LNCaP clone FGC (cell line): ENCODE data around the gene PSMC3.

Experiments
- DNase-seq: peaks from one replicate; pipeline ENCODE4 v3.0.0-alpha.2; 2011; ENCODE audit warnings: low read depth
- H3K4me3 ChIP-seq: 2 replicates; pipeline ENCODE4 v1.5.1; 2011; ENCODE audit warnings: mild to moderate bottlenecking, low read depth, low read length, control low read depth
- TF ChIP-seq, protein P1 (sequence below): IDR thresholded peaks from 2 replicates; pipeline ENCODE4 v1.5.1; 2012; ENCODE audit warnings: mild to moderate bottlenecking; ENCODE audit not compliant: control insufficient read depth, insufficient read depth; ENCODE audit errors: extremely low read depth

Gene PSMC3

DNA sequence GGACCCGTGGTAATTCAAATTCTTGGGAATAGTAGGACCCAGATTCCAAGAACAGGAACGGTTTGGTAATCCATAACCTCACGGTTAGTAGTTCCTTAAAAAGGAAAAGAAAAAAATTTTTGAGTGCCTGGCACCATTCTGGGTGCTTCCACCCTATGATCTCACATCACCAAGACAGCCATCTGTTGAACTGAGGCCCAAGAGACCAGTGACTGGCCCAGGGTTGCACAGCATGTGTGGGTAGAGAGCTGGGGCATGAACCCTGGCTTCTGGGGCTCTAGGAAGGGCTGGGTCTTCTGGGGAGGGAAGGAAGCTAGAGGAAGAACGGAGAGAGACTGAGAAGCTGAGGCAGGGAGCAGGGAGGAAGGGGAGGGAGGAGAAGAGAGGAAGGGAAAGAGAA, 43.2 kb downstream of the PSMC3 start:
- no peak overlapping the region for H3K4me3 ChIP-seq
- DNase-seq = no peak
- TF ChIP-seq, protein P1, sequence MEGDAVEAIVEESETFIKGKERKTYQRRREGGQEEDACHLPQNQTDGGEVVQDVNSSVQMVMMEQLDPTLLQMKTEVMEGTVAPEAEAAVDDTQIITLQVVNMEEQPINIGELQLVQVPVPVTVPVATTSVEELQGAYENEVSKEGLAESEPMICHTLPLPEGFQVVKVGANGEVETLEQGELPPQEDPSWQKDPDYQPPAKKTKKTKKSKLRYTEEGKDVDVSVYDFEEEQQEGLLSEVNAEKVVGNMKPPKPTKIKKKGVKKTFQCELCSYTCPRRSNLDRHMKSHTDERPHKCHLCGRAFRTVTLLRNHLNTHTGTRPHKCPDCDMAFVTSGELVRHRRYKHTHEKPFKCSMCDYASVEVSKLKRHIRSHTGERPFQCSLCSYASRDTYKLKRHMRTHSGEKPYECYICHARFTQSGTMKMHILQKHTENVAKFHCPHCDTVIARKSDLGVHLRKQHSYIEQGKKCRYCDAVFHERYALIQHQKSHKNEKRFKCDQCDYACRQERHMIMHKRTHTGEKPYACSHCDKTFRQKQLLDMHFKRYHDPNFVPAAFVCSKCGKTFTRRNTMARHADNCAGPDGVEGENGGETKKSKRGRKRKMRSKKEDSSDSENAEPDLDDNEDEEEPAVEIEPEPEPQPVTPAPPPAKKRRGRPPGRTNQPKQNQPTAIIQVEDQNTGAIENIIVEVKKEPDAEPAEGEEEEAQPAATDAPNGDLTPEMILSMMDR = no peak

DNA sequence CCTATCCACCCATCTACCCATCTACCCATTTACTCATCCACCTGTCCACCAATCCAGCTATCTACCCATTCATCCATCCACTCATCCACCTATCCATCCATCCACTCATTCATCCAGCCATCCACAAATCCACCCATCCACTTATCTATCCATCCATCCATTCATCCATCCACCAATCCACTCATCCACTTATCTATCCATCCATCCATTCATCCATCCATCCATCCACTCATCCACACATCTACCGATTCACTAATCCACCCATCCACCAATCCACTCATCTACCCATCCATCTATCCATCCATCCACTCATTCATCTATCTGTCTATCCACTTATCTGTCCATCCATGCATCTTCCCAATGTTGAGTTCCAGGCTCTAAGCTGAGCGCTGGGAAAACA, 46.2 kb downstream of the PSMC3 start:
- DNase-seq = no peak
- TF ChIP-seq, protein P1 = no peak
- no peak overlapping the region for H3K4me3 ChIP-seq

DNA sequence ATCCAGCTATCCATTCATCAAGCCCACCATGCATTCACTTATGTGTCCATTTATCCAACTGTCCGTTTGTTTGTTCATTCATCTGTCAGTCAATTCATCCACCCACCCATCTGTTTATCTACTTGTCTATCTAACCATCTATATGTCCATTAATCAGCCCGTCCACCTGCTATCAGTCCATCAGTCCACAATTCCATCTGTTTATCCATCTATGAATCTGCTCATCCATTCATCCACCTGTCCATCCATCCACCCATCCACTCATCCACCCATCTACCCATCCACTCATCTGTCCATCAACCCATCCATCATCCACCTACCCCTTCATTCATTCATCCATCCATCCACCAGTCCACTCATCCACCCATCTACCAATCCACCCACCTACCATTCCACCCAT, 46.9 kb downstream of the PSMC3 start:
- H3K4me3 ChIP-seq = no peak overlapping the region
- DNase-seq = no peak
- TF ChIP-seq, protein P1 = no peak

DNA sequence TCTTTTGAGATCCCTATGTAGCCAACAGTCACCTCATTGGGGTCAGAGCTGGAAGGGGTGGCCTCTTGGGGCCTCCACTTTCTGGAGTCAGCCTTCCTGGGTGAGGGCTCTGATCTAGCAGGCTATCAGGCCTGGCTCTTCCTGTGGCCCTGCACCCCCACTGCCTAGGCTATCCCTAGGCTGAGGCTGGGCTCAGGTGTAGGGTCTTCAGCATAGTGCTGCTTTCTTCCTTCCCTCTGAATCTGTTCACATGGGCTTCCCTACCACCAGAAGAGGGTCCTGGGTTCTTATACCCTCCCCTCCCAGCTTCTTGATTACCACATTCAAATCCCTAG, 47.4 kb downstream of the PSMC3 start:
- no peak for DNase-seq
- no peak overlapping the region for H3K4me3 ChIP-seq
- TF ChIP-seq, protein P1 = no peak

DNA sequence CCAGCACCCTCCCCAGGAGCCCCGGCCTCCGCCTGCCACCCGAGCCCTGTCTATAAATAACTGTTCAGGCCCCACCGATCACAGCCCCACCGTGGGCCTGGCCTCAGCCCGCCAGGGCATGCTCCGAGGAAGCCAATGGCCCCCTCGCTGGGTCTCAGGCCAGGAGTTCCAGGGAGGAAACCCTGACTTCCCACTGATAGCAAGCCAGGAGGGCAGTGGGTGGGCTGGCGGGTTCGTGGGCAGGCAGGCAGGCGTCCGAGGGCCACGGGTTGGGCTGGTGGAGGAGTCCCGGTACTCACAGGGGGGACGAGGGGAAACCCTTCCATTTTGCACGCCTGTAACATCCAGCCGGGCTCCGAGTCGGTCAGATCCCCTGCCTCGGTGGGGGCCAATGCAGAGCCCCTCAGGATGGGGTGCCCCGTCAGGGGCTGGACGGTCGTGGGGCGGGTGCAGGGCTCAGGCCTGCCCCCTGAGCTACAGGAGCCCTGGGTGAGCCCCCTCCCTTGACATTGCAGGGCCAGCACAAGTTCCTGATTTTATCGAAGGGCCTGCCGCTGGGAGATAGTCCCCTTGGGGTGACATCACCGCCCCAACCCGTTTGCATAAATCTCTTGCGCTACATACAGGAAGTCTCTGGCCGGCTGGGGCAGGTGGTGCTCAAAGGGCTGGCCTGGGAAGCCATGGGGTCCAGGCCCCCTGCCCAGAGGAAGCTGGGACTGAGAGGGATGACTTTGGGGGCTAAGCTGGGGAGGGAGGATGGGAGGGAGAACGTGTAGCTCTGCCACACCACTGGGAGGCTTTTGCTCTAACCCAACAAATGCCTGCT, 48.0 kb downstream of the PSMC3 start, which contains the start of gene SPI1:
TSS of gene SPI1 (minus strand) at position 538 of the 826 bp plus-strand sequence. CDS start at position 344, 194 bp downstream.
- no peak within 1 kb of the TSS for H3K4me3 ChIP-seq
- TF ChIP-seq, protein P1 = no peak
- no peak for DNase-seq

DNA sequence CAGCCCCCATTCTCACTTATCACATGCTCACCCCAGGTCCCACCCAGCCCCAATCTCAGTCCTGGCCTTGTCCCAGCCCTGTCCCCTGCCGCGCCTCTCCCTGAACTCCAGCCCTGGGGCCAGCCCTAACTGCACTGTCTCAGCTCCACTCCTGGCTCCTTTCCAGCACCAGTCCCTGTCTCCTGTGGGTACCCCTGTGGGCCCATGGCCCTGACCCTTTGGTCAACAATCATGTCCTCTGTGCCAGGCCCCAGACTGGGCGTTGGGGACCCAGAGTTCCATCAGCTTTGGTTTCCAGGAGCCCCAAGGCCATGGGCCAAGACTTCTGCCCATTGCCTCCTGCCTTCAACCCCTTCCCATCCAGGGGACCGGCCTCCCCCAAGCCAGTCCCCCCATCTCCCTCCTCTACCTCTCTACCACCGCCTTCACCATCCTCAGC, 48.6 kb downstream of the PSMC3 start:
- no peak for DNase-seq
- TF ChIP-seq, protein P1 = no peak
- no peak overlapping the region for H3K4me3 ChIP-seq
